Measurements from ENCODE around the gene ZFHX3.

- TF ChIP-seq, protein P1, sequence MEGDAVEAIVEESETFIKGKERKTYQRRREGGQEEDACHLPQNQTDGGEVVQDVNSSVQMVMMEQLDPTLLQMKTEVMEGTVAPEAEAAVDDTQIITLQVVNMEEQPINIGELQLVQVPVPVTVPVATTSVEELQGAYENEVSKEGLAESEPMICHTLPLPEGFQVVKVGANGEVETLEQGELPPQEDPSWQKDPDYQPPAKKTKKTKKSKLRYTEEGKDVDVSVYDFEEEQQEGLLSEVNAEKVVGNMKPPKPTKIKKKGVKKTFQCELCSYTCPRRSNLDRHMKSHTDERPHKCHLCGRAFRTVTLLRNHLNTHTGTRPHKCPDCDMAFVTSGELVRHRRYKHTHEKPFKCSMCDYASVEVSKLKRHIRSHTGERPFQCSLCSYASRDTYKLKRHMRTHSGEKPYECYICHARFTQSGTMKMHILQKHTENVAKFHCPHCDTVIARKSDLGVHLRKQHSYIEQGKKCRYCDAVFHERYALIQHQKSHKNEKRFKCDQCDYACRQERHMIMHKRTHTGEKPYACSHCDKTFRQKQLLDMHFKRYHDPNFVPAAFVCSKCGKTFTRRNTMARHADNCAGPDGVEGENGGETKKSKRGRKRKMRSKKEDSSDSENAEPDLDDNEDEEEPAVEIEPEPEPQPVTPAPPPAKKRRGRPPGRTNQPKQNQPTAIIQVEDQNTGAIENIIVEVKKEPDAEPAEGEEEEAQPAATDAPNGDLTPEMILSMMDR (IDR thresholded peaks at IDR 0.05), result no peak
- TF ChIP-seq EZH2 (IDR thresholded peaks at IDR 0.05; ENCODE audit: borderline replicate concordance, insufficient read depth, low read depth, low read length, poor library complexity, severe bottlenecking), result no peak
These were observed 201.3 kb downstream of the ZFHX3 start for GRCh38 chr16:72846594-72846993.

Measured in B cell (primary cell).